Activated CD8-positive, alpha-beta T cell treated with anti-CD3 and anti-CD28 coated beads for 36 hours (primary cell): Measurements from ENCODE around the gene PLCXD1. TPM values are rescaled to one million over a fixed set of nuclear protein-coding genes. Genes with fewer than 3 reads are reported as not detected.
A peak's percentile ranks its signal among the peaks of the same experiment; 100 is the strongest.
"Not testable (repeated sequence)": the region's sequence is repeated elsewhere in the genome, so short reads cannot be mapped to it uniquely, and the experiment has no call there.

Source experiments
- ATAC-seq: fragments of 200-7000 bp; cut with Tn5 transposase; one replicate; pipeline ENCODE4 v1.10.0; 2021; ENCODE audit warnings: mild to moderate bottlenecking, moderate library complexity
- CTCF ChIA-PET: fragments of 350-600 bp; sonication (Branson Sonifier 250); formaldehyde crosslinking; loops from one replicate; lab custom pipeline; 2021; ENCODE audit warnings: antibody characterized with exemption; lab: Charles Lee
- POLR2A ChIA-PET: fragments of 350-600 bp; sonication (Branson Sonifier 250); formaldehyde crosslinking; loops from one replicate; lab custom pipeline; 2021; ENCODE audit warnings: antibody characterized with exemption; lab: Charles Lee
- DNase-seq: peaks from one replicate; pipeline ENCODE4 v3.0.0-alpha.2; 2020
- H3K27ac Mint-ChIP-seq: one replicate; pipeline ENCODE4 v1.8.0; 2021; ENCODE audit warnings: mild to moderate bottlenecking, mixed read lengths
- H3K27me3 Mint-ChIP-seq: one replicate; pipeline ENCODE4 v1.8.0; 2021; ENCODE audit warnings: mixed read lengths
- H3K36me3 Mint-ChIP-seq: one replicate; pipeline ENCODE4 v1.8.0; 2021; ENCODE audit warnings: low read depth, mixed read lengths
- H3K4me1 Mint-ChIP-seq: one replicate; pipeline ENCODE4 v1.8.0; 2021; ENCODE audit warnings: low read depth, mixed read lengths
- H3K4me3 Mint-ChIP-seq: one replicate; pipeline ENCODE4 v1.8.0; 2021; ENCODE audit warnings: mild to moderate bottlenecking, moderate library complexity, mixed read lengths
- H3K9me3 Mint-ChIP-seq: one replicate; pipeline ENCODE4 v1.8.0; 2021; ENCODE audit warnings: mixed read lengths
- intact Hi-C: fragments of 100-400 bp; cut with micrococcal nuclease; formaldehyde crosslinking; loops from one replicate; pipeline ENCODE4 v1.10.0; 2022
- total RNA-seq, 2 experiments: library from RNA; stranded (reverse); gene quantifications; one replicate each; pipeline ENCODE4 v1.2.3, GENCODE V29; 2021
- TF ChIP-seq, protein P1 (sequence below): fragments of 200-600 bp; IDR thresholded peaks from one replicate; pipeline ENCODE4 v1.8.0; 2022; ENCODE audit warnings: antibody characterized with exemption, mild to moderate bottlenecking

PLCXD1 gene
- total RNA-seq, 2 experiments from 2014 or later: 63.9 to 65.7 TPM

DNA sequence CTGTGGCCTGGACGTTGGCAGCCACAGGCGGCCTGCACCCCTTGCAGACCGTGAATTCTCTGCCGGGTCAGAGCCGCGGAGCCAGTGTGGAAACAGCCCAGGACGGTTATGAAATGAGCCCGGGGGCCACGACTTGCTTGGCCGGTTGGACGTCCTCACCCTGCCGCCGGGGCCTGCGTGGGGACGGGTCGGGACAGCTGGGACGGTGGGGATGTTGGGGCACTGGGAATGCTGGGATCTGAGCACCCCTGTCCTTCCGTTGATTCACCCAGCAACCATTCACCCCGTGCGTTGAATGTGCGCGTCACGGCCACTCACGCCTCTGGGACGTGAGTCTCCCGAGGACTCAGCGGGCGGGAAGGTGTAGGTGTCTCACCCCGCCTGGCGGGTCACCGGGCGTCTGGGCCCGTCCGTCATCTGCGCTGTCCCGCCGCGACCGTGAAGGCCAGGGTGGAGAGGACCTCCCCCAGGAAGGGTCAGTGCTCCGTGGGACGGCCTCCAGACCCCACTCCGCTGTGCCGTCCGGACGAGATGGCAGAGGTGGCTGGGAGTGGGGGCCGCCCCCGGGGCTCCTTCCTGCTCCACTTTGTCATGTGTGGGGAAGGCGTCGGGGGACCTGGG lies 4.5 kb upstream of the PLCXD1 start:
- Mint-ChIP-seq H3K4me3 (peak overlapping the region; percentile 74), H3K27ac (no peak overlapping the region), H3K4me1 (peaks cover 17% of the 10 kb centered on the region), H3K36me3 (peaks cover 3% of the 10 kb centered on the region), H3K9me3 (no peaks in the 10 kb centered on the region), H3K27me3 (no peaks in the 10 kb centered on the region)
- intact Hi-C loops: no loop called here
- ChIA-PET CTCF (no interaction called here), POLR2A (no interaction called here)
- ATAC-seq (peak; percentile 58), DNase-seq (peak; percentile 39)
- TF ChIP-seq, protein P1, sequence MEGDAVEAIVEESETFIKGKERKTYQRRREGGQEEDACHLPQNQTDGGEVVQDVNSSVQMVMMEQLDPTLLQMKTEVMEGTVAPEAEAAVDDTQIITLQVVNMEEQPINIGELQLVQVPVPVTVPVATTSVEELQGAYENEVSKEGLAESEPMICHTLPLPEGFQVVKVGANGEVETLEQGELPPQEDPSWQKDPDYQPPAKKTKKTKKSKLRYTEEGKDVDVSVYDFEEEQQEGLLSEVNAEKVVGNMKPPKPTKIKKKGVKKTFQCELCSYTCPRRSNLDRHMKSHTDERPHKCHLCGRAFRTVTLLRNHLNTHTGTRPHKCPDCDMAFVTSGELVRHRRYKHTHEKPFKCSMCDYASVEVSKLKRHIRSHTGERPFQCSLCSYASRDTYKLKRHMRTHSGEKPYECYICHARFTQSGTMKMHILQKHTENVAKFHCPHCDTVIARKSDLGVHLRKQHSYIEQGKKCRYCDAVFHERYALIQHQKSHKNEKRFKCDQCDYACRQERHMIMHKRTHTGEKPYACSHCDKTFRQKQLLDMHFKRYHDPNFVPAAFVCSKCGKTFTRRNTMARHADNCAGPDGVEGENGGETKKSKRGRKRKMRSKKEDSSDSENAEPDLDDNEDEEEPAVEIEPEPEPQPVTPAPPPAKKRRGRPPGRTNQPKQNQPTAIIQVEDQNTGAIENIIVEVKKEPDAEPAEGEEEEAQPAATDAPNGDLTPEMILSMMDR: no peak

DNA sequence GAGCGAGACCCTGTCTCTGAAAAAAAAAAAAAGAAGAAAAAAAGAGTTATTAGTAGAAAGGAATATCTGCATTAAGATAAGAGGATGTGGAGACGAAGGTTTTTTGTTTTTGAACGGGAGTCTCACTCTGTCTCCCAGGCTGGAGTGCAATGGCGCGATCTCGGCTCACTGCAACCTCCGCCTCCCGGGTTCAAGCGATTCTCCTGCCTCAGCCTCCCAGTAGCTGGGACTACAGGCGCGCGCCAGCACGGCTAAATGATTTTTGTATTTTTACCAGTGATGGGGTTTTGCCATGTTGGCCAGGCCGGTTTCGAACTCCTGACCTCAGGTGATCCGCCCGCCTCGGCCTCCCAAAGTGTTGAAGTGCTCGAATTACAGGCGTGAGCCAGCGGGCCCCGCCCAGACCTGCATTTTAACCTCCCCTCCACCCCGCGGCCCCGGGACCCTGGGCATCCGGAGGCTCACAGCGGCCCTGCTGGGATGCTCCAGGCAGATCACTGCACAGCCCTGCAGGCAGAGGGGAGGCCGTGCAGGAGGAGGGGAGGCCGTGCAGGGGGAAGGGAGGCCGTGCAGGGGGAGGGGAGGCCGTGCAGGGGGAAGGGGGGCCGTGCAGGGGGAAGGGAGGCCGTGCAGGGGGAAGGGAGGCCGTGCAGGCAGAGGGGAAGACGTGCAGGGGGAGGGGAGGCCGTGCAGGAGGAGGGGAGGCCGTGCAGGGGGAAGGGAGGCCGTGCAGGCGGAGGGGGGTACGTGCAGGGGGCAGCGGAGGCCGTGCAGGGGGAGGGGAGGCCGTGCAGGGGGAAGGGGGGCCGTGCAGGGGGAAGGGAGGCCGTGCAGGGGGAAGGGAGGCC lies 1.2 kb upstream of the PLCXD1 start:
- H3K27me3 Mint-ChIP-seq, POLR2A ChIA-PET, ATAC-seq, H3K27ac Mint-ChIP-seq, CTCF ChIA-PET, H3K9me3 Mint-ChIP-seq, intact Hi-C loops: not testable (repeated sequence)
- peaks cover 14% of the 10 kb centered on the region for H3K36me3 Mint-ChIP-seq
- H3K4me1 Mint-ChIP-seq: peaks cover 24% of the 10 kb centered on the region
- peak overlapping the region; percentile 17 for H3K4me3 Mint-ChIP-seq
- peak; percentile 59 for DNase-seq

DNA sequence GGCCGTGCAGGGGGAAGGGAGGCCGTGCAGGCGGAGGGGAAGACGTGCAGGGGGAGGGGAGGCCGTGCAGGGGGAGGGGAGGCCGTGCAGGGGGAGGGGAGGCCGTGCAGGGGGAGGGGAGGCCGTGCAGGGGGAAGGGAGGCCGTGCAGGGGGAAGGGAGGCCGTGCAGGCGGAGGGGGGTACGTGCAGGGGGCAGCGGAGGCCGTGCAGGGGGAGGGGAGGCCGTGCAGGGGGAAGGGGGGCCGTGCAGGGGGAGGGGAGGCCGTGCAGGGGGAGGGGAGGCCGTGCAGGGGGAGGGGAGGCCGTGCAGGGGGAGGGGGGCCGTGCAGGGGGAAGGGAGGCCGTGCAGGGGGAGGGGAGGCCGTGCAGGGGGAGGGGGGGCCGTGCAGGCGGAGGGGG lies 459 bp upstream of the PLCXD1 start:
- H3K4me1 Mint-ChIP-seq: peaks cover 25% of the 10 kb centered on the region

DNA sequence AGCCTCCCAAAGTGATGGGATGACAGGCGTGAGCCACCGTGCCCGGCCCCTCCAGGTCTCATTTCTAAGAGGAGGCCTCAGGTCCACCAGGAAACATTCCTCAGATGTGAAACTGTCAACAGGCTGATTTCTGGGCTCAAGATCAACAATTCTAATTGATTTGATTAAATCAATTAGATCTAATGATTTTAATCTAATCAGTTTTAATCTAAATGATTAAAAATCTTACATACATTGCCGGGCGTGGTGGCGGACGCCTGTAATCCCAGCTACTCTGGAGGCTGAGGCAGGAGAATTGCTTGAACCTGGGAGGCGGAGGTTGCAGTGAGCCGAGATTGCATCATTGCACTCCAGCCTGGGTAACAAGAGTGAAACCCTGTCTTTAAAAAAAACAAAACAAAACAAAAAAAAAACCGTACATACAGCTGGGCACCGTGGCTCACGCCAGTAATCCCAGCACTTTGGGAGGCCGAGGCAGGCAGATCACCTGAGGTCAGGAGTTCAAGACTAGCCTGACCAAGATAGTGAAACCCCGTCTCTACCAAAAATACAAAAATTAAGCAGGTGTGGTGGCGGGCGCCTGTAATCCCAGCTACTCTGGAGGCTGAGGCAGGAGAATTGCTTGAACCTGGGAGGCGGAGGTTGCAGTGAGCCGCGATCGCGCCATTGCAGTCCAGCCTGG lies 960 bp downstream of the PLCXD1 start:
- H3K9me3 Mint-ChIP-seq, DNase-seq, CTCF ChIA-PET, intact Hi-C loops, H3K27me3 Mint-ChIP-seq, ATAC-seq, POLR2A ChIA-PET: not testable (repeated sequence)
- Mint-ChIP-seq H3K4me1 (peaks cover 26% of the 10 kb centered on the region), H3K4me3 (peak overlapping the region; percentile 70), H3K36me3 (peaks cover 28% of the 10 kb centered on the region), H3K27ac (peak overlapping the region; percentile 59)

More for the DNA sequence above, 459 bp upstream of the PLCXD1 start:
- intact Hi-C loops, ATAC-seq, H3K9me3 Mint-ChIP-seq, H3K27ac Mint-ChIP-seq, H3K27me3 Mint-ChIP-seq, H3K4me3 Mint-ChIP-seq, DNase-seq, POLR2A ChIA-PET, CTCF ChIA-PET: not testable (repeated sequence)
- H3K36me3 Mint-ChIP-seq: peaks cover 21% of the 10 kb centered on the region

DNA sequence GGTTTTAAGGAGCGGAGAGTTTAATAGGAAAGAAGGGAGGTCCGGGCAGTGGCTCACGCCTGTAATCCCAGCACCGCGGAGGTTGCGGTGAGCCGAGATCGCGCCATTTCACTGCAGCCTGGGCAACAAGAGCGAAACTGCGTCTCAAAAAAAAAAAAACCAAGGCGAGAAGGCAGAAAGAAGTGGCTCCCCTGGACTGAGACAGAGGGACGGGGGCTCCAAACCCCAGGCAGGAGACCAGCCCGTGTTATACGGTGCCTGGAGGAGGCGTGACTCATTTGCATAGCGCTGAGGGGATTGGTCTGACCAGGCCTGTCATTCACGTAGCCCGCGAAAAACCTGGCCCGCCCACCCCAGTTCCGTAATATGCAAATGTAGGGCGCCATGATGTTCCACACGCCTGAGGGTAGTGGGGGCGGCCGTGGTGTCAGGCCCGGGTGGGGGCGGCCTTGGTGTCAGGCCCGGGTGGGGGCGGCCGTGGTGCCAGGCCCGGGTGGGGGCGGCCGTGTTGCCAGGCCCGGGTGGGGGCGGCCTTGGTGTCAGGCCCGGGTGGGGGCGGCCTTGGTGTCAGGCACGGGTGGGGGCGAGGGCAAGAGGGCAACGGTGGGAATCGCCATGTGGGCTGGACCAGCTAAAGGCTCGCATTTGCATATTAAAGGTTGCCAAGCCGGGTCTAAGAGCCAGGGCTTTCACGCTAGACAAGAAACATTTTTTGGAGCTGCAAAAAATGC lies 2.1 kb downstream of the PLCXD1 start:
- ChIA-PET POLR2A (no interaction called here), CTCF (no interaction called here)

More for the DNA sequence above, 2.1 kb downstream of the PLCXD1 start:
- no peaks in the 10 kb centered on the region for H3K9me3 Mint-ChIP-seq
- H3K36me3 Mint-ChIP-seq: peaks cover 32% of the 10 kb centered on the region
- peak overlapping the region; percentile 98 for H3K27ac Mint-ChIP-seq
- ATAC-seq (peak; percentile 98), DNase-seq (peak; percentile 98)
- intact Hi-C loops: no loop called here
- H3K27me3 Mint-ChIP-seq: no peaks in the 10 kb centered on the region
- peaks cover 23% of the 10 kb centered on the region for H3K4me1 Mint-ChIP-seq
- TF ChIP-seq, protein P1: no peak
- H3K4me3 Mint-ChIP-seq: peak overlapping the region; percentile 88
